NOMO-1 (cell line): ENCODE data around the gene SON.
"Not testable (repeated sequence)": the region's sequence is repeated elsewhere in the genome, so short reads cannot be mapped to it uniquely, and the experiment has no call there.

Source experiments
- DNase-seq, 2 experiments: peaks; one replicate each; lab custom pipeline; 2025; ENCODE audit not compliant: unreplicated experiment in 2 of 2; lab: John Stamatoyannopoulos, UW

SON gene

GRCh38 chr21:33569991-33570390, 27.2 kb downstream of the SON start:
- no peak for DNase-seq

GRCh38 chr21:33572350-33572749, 29.5 kb downstream of the SON start:
- DNase-seq = no peak

- DNase-seq = not testable (repeated sequence)
These were observed 33.9 kb downstream of the SON start for GRCh38 chr21:33576741-33577141.

GRCh38 chr21:33578214-33578613, 35.4 kb downstream of the SON start:
- DNase-seq = no peak

GRCh38 chr21:33578959-33579542, 36.2 kb downstream of the SON start:
- peak in 1 of 2 experiments; percentile 38 for DNase-seq

- DNase-seq = no peak
These were observed 41.6 kb downstream of the SON start for GRCh38 chr21:33584455-33584854.

GRCh38 chr21:33586927-33587326, 44.1 kb downstream of the SON start:
- no peak for DNase-seq

GRCh38 chr21:33587792-33588484, 45.1 kb downstream of the SON start:
- DNase-seq = peak; percentile 16 to 19

- DNase-seq = peak; percentile 78 to 81
These were observed 45.9 kb downstream of the SON start, which contains the start of gene DONSON for GRCh38 chr21:33588485-33589335. Gene DONSON, minus strand, starts transcription at chr21:33588684. Its CDS starts 43 bp downstream, at chr21:33588641.

- no peak for DNase-seq
These were observed 55.2 kb downstream of the SON start for GRCh38 chr21:33598051-33598450.

GRCh38 chr21:33608559-33608958, 65.7 kb downstream of the SON start:
- no peak for DNase-seq

- DNase-seq = no peak
These were observed 68.3 kb downstream of the SON start for GRCh38 chr21:33611006-33611744.

GRCh38 chr21:33617565-33617964, 74.7 kb downstream of the SON start:
- DNase-seq = not testable (repeated sequence)

GRCh38 chr21:33618407-33618806, 75.6 kb downstream of the SON start:
- DNase-seq = no peak

- DNase-seq = peak; percentile 59 to 69
These were observed 76.9 kb downstream of the SON start for GRCh38 chr21:33619726-33620125.

GRCh38 chr21:33622253-33622652, 79.4 kb downstream of the SON start:
- no peak for DNase-seq

- not testable (repeated sequence) for DNase-seq
These were observed 83.3 kb downstream of the SON start for GRCh38 chr21:33626151-33626550.
